Measurements from ENCODE around the gene MYO10. TPM values are rescaled to one million over a fixed set of nuclear protein-coding genes. Genes with fewer than 3 reads are reported as not detected.

MYO10 gene
- total and polyA plus RNA-seq, 2 of the 8 experiments (the other 6 are each of a cell fraction or from before 2014, with no cell fraction given): 21.5 to 107 TPM

- TF ChIP-seq MAX (IDR thresholded peaks at IDR 0.05): no peak
- TF ChIP-seq SUZ12 (IDR thresholded peaks at IDR 0.05; ENCODE audit: low read length): no peak
- TF ChIP-seq EGR1 (IDR thresholded peaks at IDR 0.05; ENCODE audit: borderline replicate concordance, low read depth, low read length): no peak
- no peak for TF ChIP-seq TCF12 (IDR thresholded peaks at IDR 0.05; ENCODE audit: low read depth, low read length)
- no peak for TF ChIP-seq KDM4A (IDR thresholded peaks at IDR 0.05; ENCODE audit: low read depth, low read length, severe bottlenecking)
- TF ChIP-seq YY1 (IDR thresholded peaks at IDR 0.05; ENCODE audit: low read depth, low read length): no peak
- no peak for TF ChIP-seq POLR2A (IDR thresholded peaks at IDR 0.05; ENCODE audit: control extremely low read depth in 1 of 2, low read depth in 2 of 2, low read length in 2 of 2)
- no peak for TF ChIP-seq CHD1 (IDR thresholded peaks at IDR 0.05; ENCODE audit: low read depth, low read length)
Measured at GRCh38 chr5:16659536-16659935, 276.6 kb downstream of the MYO10 start (continued).
